Muscle of leg (tissue), 11 donors: Measurements from ENCODE around the gene GPC1. TPM values are rescaled to one million over a fixed set of nuclear protein-coding genes. Genes with fewer than 3 reads are reported as not detected.

ENCODE experiments used
- DNase-seq: peaks from one replicate; pipeline ENCODE4 v3.0.0; 2013
- H3K27ac ChIP-seq: one replicate; pipeline ENCODE4 v1.5.1; 2013; ENCODE audit warnings: mild to moderate bottlenecking, low read length, control low read depth
- H3K27me3 ChIP-seq: one replicate; pipeline ENCODE4 v1.6.1; 2013; ENCODE audit warnings: low read length; ENCODE audit not compliant: control insufficient read depth, insufficient read depth
- H3K36me3 ChIP-seq: one replicate; pipeline ENCODE4 v1.6.1; 2013; ENCODE audit warnings: low read length; ENCODE audit not compliant: control insufficient read depth, insufficient read depth
- H3K4me1 ChIP-seq: one replicate; pipeline ENCODE4 v1.6.1; 2013; ENCODE audit warnings: low read length; ENCODE audit not compliant: control insufficient read depth, insufficient read depth
- H3K4me3 ChIP-seq: one replicate; pipeline ENCODE4 v1.5.1; 2013; ENCODE audit warnings: low read length, control low read depth
- H3K9me3 ChIP-seq: replicated peaks from 2 replicates; pipeline ENCODE4 v1.6.1; 2013; ENCODE audit warnings: low read depth, low read length; ENCODE audit not compliant: control insufficient read depth
- WGBS: methylation state at CpG from one replicate; pipeline ENCODE4 v1.1.5; 2013; ENCODE audit warnings: missing lambda C conversion rate; ENCODE audit not compliant: insufficient coverage; 5-methylcytosine and 5-hydroxymethylcytosine counted together
- polyA plus RNA-seq, 8 donors: library from polyadenylated mRNA; unstranded; fragments of 120-200 nt; gene quantifications; one replicate each; pipeline versions ENCODE4 v1.2.1 to v1.2.3, GENCODE V29; 2013; ENCODE audit warnings: inconsistent platforms in 1 of 8, low replicate concordance in 1 of 8; ENCODE audit not compliant: insufficient read length in 8 of 8, insufficient read depth in 1 of 8
- total RNA-seq: library from RNA; stranded (reverse); fragments of 120-200 nt; gene quantifications from one replicate; pipeline ENCODE4 v1.2.4, GENCODE V29; 2013

Gene GPC1
- total and polyA plus RNA-seq, 9 donors: 21.1 to 111 (median 97.7) TPM

GRCh38 chr2:240403396-240404104 lies 31.9 kb upstream of the GPC1 start:
- H3K4me1 ChIP-seq: peaks cover 9% of the 10 kb centered on the region
- H3K27me3 ChIP-seq: no peaks in the 10 kb centered on the region
- no peak for DNase-seq
- WGBS: 66% methylated on average over 14 of the region's 18 CpGs
- H3K9me3 ChIP-seq: no peaks in the 10 kb centered on the region
- no peaks in the 10 kb centered on the region for H3K36me3 ChIP-seq
- H3K27ac ChIP-seq: no peak overlapping the region
- no peak overlapping the region for H3K4me3 ChIP-seq

- H3K4me1 ChIP-seq: peaks cover 2% of the 10 kb centered on the region
- no peaks in the 10 kb centered on the region for H3K27me3 ChIP-seq
- WGBS: 92% methylated on average over 9 of the region's 18 CpGs
- no peak overlapping the region for H3K27ac ChIP-seq
- H3K4me3 ChIP-seq: no peak overlapping the region
- DNase-seq: no peak
- no peaks in the 10 kb centered on the region for H3K36me3 ChIP-seq
- H3K9me3 ChIP-seq: no peaks in the 10 kb centered on the region
Measured at GRCh38 chr2:240404174-240404852, 31.1 kb upstream of the GPC1 start.

- Histone ChIP-seq H3K9me3 (no peaks in the 10 kb centered on the region), H3K36me3 (no peaks in the 10 kb centered on the region), H3K27me3 (no peaks in the 10 kb centered on the region), H3K4me3 (no peak overlapping the region), H3K27ac (no peak overlapping the region), H3K4me1 (no peaks in the 10 kb centered on the region)
- 97% methylated on average over 15 of the region's 15 CpGs for WGBS
- DNase-seq: no peak
Measured at GRCh38 chr2:240405133-240405532, 30.3 kb upstream of the GPC1 start.

- DNase-seq: no peak
Measured at GRCh38 chr2:240405684-240406313, 29.7 kb upstream of the GPC1 start.

GRCh38 chr2:240407090-240407489 lies 28.4 kb upstream of the GPC1 start:
- Histone ChIP-seq H3K9me3 (no peaks in the 10 kb centered on the region), H3K27me3 (no peaks in the 10 kb centered on the region), H3K4me1 (peaks cover 12% of the 10 kb centered on the region), H3K36me3 (no peaks in the 10 kb centered on the region), H3K4me3 (no peak overlapping the region), H3K27ac (no peak overlapping the region)
- no peak for DNase-seq
- WGBS: 84% methylated on average over 6 of the region's 9 CpGs

More at GRCh38 chr2:240405684-240406313, 29.7 kb upstream of the GPC1 start:
- H3K27me3 ChIP-seq: no peaks in the 10 kb centered on the region
- H3K36me3 ChIP-seq: no peaks in the 10 kb centered on the region
- 80% methylated on average over 6 of the region's 9 CpGs for WGBS
- no peak overlapping the region for H3K27ac ChIP-seq
- H3K9me3 ChIP-seq: no peaks in the 10 kb centered on the region
- H3K4me1 ChIP-seq: no peaks in the 10 kb centered on the region
- H3K4me3 ChIP-seq: no peak overlapping the region

GRCh38 chr2:240410004-240410403 lies 25.5 kb upstream of the GPC1 start:
- H3K4me1 ChIP-seq: peaks cover 24% of the 10 kb centered on the region
- H3K27me3 ChIP-seq: no peaks in the 10 kb centered on the region
- no peak overlapping the region for H3K27ac ChIP-seq
- no peak for DNase-seq
- no peak overlapping the region for H3K4me3 ChIP-seq
- H3K36me3 ChIP-seq: no peaks in the 10 kb centered on the region
- H3K9me3 ChIP-seq: no peaks in the 10 kb centered on the region
- WGBS: no CpG with 5 or more reads among the region's 8 CpGs

- 87% methylated on average over 20 of the region's 21 CpGs for WGBS
Measured at GRCh38 chr2:240410808-240411207, 24.7 kb upstream of the GPC1 start.

GRCh38 chr2:240411261-240412160 lies 24.0 kb upstream of the GPC1 start:
- no peak for DNase-seq
- Histone ChIP-seq H3K4me1 (peaks cover 24% of the 10 kb centered on the region), H3K27ac (peak overlapping the region; percentile 74), H3K9me3 (no peaks in the 10 kb centered on the region), H3K27me3 (no peaks in the 10 kb centered on the region), H3K4me3 (no peak overlapping the region), H3K36me3 (no peaks in the 10 kb centered on the region)
- 79% methylated on average over 21 of the region's 28 CpGs for WGBS

More at GRCh38 chr2:240410808-240411207, 24.7 kb upstream of the GPC1 start:
- Histone ChIP-seq H3K4me3 (no peak overlapping the region), H3K27ac (no peak overlapping the region), H3K36me3 (no peaks in the 10 kb centered on the region), H3K4me1 (peaks cover 24% of the 10 kb centered on the region), H3K27me3 (no peaks in the 10 kb centered on the region), H3K9me3 (no peaks in the 10 kb centered on the region)
- no peak for DNase-seq

- H3K4me3 ChIP-seq: no peak overlapping the region
- H3K4me1 ChIP-seq: peaks cover 24% of the 10 kb centered on the region
- no peaks in the 10 kb centered on the region for H3K27me3 ChIP-seq
- H3K36me3 ChIP-seq: no peaks in the 10 kb centered on the region
- peak; percentile 75 for DNase-seq
- H3K9me3 ChIP-seq: no peaks in the 10 kb centered on the region
- WGBS: 47% methylated on average over 13 of the region's 15 CpGs
- peak overlapping the region; percentile 74 for H3K27ac ChIP-seq
Measured at GRCh38 chr2:240412211-240412861, 23.1 kb upstream of the GPC1 start.
